Upper lobe of left lung (tissue), 4 donors: ENCODE measurements around the gene MPZL1.

Experiments
- CTCF ChIP-seq, 6 experiments: fragments of 450-650 bp in 4 of 6; fragments of 200-600 bp in 2 of 6; sonication (generic) in 2 of 6; IDR thresholded peaks; one replicate each; pipeline ENCODE4 v1.5.1; 2016 to 2019; ENCODE audit warnings: antibody characterized with exemption in 6 of 6
- POLR2A ChIP-seq, 4 donors: fragments of 450-650 bp; IDR thresholded peaks; one replicate each; pipeline ENCODE4 v1.5.1; 2016 to 2017; ENCODE audit warnings: antibody characterized with exemption in 4 of 4, mild to moderate bottlenecking in 2 of 4
- POLR2AphosphoS5 ChIP-seq, 2 donors: sonication (generic); formaldehyde crosslinking; IDR thresholded peaks; one replicate each; pipeline ENCODE4 v1.5.1; 2017; ENCODE audit warnings: antibody characterized with exemption in 2 of 2

- no peak for TF ChIP-seq POLR2A (IDR thresholded peaks at IDR 0.05)
- TF ChIP-seq POLR2AphosphoS5 (IDR thresholded peaks at IDR 0.05): no peak
- no peak for TF ChIP-seq CTCF (IDR thresholded peaks at IDR 0.05)
Observed at GRCh38 chr1:167744901-167745300, 23.1 kb downstream of the MPZL1 start.
